GM18511 (cell line): ENCODE data around the gene SULF2.

Experiments
- ATAC-seq: cut with Tn5 transposase; IDR thresholded peaks from one replicate; pipeline ENCODE4 v1.9.1; 2021; ENCODE audit warnings: mild to moderate bottlenecking, moderate library complexity; ENCODE audit not compliant: unreplicated experiment

The SULF2 gene

DNA sequence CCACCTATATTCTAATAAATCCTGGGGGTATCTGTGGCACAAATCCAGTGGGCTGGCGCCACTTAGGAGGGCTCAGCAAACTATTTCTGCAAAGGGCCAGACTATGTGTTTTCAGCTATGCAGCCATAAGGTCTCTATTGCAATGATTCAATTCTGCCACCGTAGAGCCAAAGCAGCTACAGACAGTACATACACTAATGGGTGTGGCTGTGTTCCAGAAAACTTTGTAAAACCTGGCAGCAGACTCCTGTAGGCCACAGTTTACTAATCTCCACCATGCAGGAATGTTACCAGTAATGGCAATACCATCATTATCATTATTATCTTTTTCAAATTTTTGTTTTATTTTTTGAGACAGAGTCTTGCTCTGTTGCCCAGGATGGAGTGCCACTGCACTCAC, 65.7 kb downstream of the SULF2 start:
- ATAC-seq = no peak

DNA sequence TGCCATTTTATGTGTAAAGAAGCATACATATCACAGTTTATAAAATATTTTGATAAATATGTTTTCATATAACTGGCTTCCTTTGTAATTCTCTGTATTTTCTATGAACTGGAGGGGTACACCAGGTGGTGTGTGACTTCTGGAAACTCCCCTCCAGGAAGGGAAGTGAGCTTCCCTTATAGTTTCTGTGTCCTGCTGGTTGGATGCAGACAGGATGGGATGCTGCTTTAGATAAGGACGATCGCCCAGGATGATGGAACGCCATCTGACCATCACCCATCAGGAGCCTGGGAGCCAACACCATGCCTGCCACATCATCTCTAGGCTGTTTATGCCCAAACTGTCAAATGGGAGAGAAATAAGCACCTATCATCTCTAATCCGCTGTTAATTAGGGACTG, 66.1 kb downstream of the SULF2 start:
- no peak for ATAC-seq

DNA sequence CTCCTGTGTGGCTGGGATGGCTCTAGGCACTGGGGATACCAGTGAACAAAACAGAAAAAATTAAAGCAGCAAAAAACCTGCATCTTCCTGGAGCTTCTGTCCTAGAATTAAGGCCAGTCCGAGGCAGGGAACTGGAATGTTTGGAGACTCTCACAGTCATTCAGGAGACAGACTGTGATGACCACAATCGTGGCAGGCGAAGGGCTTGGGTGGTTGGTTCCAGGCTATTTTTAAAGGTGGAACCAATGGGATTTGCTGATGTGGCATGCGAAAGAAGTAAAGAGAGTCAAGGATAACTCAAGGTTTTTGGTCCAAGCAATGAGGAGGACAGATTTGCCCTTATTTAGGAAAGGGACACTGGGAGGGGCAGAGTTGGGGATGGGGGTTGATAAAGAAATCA, 66.9 kb downstream of the SULF2 start:
- ATAC-seq = no peak

DNA sequence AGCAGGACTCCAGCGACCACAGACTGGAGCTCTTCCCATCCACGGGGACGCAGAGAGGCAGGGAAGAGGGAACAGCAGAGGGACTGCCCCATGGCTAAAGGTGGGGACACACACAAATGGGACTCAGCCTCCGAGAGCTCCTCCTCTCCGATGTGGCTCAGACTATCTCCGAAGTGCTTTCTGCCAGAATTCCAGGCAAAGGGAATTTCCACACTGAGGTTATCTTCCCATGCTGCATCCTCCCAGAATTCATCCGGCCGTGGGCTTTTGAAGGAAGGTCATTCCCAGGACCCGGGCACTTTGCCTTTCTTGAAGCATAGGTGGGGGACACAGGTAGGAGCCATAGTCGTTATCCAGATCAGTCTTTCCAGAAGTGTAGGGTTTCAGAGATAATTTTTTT, 67.9 kb downstream of the SULF2 start:
- ATAC-seq = no peak

DNA sequence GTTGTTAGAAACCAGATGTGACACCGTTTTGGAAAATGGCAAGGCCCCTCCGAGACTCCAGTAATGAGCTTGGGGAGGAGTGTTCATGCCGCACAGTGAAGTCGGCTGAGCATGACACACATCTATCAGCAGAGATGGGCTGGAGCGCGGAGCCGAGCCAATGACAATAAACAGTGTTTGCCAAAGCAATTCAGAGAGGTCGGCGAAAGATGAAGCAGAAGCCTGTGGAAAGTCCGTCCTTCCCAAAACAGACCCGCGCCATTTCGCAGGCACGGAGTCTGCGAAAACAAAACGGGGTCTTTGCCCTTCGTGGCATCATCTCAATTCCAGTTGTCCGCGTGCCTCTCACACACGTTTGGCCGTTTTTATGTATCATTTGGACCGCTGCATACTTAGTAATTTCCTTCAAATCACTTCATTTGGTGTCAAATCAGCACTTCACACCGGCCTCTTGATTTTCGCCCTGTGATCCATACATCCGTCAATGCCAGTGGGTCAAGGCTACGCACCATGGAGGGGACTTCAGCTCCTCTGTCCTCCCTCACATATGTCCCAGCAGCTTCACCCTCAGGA, 71.3 kb downstream of the SULF2 start:
- ATAC-seq = no peak

DNA sequence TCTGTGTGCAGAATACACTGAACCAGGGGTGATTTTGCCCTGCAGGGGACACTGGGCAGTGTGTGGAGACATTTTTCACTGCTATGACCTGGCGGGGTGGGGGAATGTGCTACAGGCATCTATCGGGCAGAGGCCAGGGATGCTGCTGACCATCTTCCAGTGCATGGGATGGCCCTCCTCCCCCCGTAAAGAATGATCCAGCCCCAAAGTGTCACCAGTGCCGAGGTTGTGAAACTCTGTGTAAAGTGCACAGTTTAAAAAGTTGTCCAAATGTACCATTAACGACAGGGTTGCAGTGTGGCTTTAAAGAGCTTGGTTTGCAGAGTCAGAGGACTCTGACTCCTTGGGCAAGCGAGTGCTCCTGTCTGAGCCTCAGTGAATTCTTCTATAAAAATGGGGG, 72.1 kb downstream of the SULF2 start:
- ATAC-seq = no peak

DNA sequence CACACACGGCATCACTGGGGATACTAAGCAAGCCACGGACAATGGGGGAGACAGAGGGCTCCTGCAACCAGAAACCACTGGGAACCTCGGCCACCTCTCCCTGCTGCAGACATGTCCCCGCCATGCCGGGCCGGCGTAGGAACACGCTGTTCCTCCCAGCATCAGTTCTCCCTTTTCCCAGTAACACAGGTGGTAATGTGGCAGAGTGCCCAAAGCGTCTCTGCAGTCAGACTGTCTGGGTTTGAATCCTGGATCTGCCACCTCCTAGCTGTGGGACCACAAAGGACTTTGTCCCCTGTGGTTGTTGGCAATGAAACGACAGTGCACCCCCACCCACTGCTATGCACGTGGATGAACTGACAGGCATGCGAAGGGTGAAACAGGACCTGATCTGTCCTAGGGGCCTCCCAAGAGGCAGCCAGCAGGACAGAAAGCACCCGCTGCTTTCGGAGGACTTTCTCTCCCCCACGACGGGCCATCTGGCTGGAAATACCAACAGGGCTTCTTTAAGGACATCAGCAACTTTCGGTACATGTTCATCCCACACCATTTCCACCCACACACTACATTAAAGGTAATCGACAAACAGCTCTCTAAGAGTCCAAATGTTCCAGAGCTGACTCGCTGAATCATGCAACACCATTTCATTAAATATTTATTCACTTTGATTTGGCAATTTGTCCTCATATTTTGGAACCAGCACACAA, 74.1 kb downstream of the SULF2 start:
- no peak for ATAC-seq

DNA sequence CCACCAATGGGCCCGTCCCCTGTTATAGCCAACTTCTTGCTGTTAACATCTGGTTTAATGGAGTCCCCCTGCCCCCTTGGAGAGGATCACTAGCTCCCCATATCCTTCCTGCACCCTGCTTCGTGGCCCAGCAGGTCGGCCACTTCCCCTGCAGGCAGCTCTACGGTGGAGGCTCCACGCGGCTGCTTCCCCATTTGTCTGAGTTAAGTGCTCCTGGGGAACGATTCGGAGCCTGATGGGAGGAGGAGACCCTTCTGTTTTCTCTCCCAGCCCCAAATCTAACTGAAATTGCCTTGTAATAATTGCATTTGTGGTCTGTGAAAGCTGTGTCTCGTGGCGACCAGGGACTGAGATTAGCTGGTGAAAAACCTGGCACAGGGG, 74.6 kb downstream of the SULF2 start:
- no peak for ATAC-seq

DNA sequence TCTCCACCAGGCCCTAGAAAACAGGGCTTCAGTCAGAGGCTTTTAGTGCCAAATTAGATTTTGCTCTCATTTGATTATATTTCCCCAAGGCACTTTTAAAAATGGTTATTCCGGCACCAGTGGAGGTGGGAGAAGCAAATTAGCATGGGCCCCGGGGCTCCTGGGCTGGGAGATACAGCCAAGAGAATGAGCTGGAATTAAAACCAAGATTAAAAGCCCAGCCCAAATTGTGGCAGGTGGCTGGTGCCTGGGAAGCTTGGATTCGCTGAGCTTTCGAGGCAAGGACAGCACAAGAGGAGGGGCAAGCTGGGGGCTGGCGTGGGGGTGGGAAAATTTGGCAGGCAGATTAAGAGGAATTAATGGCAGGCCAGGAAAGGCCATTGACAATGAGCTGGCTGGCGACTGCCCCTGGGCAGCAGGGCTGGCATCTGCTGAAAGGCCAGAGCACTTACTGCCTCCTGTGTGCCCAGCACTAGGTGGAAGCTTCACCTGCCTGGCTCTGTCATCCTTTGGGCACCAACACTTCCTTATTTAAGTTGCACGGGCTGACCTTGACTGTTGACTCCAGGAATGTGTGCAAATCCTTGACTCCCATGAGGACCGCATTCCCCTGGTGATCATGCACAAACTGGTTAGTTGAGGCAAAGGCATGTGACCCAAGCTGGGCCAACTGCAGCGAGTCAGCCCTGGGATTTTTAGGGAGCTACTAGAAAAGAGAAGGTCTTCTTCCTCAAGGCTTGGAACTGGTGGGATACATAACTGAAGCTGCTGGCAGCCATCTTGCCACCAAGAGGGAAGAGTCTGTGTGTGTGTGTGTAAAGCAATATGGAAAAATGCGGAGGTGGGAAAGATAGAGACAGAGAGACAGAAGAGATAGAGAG, 76.1 kb downstream of the SULF2 start:
- ATAC-seq = no peak

DNA sequence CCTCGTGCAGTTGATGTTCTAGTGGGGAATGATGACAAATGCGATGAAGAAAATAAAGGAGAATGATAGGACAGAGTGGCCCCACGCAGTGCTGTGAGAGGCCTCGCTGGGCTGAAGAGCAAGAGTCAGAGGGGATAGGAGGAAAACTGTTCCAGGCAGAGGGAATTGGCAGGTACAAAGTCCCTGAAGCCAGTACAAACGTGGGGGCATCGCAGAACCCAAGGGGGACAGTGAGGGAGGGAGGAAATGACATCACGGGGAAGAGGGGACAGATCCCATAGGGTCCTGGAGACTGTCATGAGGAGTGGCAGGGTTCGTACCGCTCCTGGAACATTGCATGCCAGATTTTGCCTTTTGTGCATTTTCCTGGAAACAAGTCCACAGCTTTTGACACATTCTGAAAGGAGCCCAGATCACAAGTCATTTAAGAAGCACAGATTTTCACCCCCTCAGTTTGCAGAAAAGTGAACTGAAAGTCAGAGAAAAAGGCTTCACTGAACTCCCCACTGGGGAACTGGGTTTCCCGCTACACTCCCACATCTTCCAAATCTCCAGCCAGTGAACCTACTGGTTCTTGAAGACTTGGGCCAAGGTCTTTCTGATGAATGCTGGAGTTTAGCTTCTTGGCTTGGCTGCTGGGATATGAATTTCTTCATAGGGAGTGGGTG, 77.0 kb downstream of the SULF2 start:
- no peak for ATAC-seq

DNA sequence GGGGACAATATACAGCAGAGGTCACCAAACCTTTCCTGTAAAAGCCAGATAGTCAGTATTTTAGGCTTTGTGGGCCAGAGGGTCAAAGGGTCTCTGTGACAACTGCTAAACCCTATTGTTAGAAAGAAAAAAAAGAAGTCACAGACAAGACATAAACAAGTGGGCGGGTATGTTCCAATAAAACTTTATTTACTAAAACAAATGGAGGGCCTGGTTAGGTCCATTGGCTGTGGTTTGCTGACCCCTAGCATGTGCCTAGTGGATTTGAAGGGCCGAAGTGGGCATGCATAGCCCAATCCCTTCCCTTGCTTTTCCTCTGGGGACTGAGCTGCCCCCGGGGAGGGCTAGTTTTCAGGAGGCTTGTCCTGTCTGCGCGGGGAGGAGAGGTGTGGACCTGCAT, 78.9 kb downstream of the SULF2 start:
- ATAC-seq = no peak

DNA sequence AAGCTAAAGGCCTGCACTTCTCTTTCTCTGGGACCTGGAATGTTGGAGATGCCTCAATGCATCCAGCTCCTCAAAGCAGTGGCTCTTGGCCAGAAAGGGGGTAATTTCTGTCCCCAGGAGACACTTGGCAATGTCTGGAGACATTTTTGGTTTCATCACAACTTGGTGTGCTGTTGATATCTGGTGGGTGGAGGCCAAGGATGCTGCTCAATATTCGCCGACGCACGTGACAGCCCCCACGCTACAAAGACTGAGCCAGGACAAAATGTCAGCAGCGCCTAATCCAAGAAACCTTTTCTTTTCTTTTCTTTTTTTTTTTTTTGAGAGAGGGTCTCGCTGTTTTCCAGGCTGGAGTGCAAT, 79.8 kb downstream of the SULF2 start:
- ATAC-seq = no peak

DNA sequence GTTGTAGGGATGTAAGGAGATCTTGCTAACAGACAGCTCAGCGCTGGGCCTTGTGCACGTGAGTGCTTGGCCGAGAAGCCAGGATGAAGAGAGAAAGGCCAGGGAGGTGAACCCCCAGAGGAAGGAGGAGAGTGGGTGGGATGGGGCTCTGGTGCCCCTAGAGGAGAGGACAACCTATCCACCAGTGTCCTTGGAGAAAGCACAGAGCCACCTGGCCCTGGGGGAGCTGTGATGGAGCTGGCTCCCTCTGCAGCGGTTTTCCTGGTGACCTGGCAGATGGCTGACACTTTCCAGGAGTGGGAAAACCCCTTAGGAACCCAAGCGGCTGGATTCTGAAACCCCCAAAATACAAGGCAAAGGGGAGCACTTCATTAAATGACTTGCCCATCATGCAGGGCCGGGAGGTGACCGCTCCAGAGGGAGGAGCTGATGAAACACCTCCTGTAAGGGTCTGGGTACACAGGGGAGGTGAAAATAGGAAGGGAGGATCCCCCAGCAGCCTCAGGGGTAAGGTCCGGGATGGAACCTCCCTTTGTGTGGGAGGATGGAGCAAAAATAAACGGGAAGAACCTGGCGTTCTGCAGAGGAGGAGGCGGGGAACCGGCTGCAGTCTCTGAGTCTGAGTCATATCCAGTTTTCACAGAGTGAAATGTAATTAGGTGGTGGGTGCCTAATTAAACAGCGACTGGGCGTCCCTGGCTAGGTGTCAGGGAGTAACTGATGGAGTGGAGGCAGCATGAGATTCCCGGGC, 80.4 kb downstream of the SULF2 start:
- ATAC-seq = no peak

DNA sequence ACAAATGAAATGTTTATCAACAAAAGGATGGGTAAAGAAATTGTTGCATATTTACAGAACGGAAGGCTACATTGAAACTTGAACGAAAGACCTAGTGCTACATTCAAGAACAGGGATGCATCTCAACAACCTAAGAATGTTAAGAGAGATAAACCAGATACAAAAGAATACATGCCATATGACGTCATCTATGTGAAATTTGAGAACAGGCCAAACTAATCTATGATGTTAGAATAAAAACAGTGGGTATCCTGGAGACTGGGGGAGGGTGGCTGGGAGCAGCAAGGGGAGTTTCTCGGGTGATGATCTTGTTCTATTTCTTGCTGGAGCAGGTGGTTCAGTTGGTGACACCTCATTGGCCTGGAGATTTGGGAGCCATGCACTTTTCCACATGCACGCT, 81.5 kb downstream of the SULF2 start:
- no peak for ATAC-seq

DNA sequence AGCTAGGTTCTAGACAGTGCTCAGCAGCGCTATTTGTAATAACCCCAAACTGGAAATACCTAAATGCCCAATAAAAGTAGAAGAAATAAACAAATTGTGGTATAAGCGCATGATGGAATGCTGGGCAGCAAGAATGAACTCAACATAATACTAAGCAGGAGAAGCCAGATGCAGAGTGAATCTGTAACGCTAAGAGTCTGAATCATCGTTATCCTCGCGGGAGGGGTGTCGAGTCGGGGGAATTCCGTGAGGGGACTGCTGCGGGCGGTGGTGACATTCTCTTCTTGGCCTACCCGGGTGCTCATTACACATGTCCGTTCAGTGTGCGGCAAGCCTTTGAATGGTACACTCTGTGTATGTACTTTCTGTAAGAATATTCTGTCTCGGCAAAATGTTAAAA, 83.7 kb downstream of the SULF2 start:
- no peak for ATAC-seq

DNA sequence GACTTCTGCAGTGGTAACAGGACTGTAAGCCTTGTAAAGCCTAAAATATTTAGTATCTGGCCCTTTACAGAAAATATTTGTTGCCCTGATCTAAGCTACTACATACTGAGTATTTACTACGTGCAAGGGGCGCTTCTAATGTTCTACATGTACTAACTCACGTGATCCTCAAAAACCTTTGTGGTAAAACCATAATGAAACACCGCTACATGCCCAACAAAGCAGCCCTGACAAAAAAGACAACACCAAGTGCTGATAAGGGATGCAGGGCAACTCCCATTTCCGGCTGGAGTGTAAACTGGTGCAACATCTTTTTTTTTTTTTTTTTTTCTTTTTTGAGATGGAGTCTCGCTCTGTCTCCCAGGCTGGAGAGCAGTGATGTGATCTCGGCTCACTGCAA, 85.0 kb downstream of the SULF2 start:
- no peak for ATAC-seq

DNA sequence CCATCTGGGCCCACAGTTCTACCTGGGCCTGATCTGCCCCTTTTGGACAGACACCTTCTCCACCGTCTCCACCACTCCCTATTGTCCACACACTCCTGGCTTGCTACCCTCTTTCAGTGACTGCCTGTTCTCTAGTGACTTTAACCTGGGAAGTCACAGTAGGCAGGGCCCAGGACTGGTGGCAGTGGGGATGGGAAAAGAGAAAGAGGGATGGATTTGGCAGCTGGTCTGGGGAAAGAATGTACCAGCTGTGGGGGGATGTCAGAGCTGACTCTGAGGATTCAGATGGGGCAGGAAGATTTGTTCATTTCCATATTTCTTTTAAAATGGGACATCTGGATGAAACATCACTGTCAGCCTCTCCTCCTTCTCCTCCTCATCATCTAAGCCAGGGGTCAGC, 85.5 kb downstream of the SULF2 start:
- ATAC-seq = no peak

DNA sequence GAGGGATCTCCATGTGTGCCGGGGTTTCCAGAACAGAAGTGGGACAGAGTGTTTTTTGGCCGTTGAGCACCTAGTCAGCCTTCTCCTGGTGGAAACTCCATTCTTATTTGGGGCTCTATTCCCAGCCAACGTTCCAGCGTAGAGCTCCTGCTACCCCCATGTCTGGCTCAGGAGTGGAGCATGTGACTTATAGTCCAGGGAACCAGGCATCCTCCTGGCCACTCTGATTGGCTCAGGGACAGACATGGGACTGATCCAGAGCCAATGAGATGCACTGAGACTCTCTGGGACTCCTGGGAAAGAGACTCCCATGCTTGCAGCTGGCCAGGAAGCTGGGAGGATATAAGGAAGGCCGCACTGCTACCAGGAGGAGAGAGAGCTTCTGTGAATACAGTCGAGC, 87.1 kb downstream of the SULF2 start:
- ATAC-seq = no peak

DNA sequence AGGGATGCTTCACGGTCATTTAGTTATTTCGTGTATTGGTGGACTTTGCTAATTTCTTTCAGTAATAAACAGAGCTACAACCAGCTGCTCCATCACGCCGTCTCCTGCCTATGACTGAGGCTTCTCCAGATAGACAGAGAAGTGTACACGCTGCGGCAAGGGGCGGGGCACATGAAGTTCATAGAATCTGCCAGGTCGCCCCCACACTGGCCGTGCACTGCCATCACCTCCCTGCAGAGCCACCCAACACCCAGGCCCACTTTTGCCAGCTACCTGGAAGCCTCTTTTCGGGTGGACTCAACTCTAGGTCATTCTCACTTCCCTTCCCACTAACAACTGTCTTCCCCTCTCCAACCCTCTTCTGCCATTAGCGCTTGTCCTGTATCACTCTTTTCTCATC, 88.4 kb downstream of the SULF2 start:
- ATAC-seq = no peak

DNA sequence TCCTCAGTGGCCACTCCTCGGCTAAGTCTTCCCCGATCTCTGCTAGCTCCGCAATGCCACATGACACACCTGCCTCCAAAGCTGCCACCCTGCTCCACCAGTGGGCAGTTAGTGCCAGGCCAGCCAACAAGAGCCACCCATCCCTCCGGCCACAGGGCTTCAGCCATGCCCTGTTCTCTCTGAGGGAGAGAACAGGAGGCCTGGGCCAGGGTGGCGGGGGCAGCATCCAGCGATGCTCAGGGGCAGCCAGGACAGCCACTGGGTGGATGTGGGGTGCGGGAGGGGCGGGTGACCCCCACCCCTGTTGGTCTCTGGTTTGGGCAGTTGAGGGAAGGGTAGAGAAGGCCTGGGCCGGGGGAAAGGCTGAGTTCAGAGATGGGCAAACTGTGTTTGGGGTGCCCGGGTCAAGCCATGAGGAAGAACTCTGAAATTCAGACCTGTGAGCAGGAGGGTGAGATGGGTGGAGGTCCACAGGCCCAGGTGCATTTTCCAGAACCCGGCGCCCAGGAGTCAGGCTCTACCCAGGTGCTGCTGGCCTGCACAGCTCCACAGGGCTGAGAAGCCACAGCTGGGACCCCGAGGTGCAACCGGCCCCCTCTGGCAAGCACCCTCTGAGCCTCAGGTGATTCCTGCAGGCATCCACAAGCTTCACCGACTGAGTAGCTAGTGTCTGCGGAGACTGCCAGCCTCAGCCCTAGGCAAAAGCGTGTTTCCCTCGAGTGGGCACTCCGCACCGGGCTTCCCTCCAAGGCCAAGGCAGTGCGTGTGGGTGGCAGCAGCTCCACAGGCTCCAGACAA, 91.1 kb downstream of the SULF2 start:
- no peak for ATAC-seq
